OCI-LY3 (cell line): ENCODE results near the gene MYBPC3.

Experiments used
- EZH2phosphoT487 ChIP-seq: fragments of 200-600 bp; shearing (Covaris generic); IDR thresholded peaks from 2 replicates; pipeline ENCODE4 v1.6.1; 2018; ENCODE audit warnings: antibody characterized with exemption, mixed run types, low read depth
- TF ChIP-seq, protein P1 (sequence below): fragments of 200-600, 300-600 bp; sonication (generic); IDR thresholded peaks from 2 replicates; pipeline ENCODE4 v1.5.1; 2014; ENCODE audit warnings: antibody characterized with exemption, low read length, low read depth

DNA sequence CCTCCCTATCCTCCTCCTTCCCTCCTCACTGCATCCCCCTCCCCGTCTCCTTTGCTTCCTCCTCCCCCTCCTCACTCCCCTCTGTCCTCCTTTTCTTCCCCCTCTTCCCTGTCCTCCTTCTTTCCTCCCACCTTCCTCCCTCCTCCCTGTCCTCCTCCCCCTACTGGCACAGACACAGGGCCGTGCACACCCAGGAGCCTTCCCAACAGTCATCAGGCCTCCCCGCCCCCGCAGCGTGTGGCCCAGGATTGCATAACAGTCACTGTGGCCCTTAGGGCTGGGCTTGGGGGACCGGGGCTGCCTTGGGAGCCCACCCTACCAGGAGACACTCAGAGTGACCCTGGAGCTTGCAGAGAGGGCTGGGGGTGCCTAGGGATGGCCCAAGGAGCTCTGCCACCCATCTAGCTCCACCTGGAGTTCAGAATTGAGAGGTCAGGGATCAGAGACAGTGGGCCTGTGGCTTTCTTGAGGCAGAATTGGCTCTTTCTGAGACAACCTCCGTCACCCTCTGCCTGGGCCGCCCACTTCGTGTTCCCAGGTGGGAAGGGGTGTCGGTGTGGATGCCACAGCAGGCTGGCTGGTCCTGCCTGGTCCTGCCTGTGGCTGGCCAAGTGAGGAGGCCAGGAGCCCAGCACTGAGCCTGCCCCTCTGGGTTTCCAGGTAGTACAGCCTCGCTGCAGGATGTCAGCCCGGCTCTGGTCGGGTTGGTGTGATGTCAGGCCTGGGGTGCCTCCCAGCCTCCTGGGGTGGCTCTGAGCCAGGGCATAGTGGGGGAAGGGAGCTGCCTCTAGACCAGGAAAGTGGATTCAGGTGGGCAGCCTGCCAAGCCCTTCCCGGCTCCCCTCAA is 24.2 kb upstream of the MYBPC3 start:
- TF ChIP-seq, protein P1, sequence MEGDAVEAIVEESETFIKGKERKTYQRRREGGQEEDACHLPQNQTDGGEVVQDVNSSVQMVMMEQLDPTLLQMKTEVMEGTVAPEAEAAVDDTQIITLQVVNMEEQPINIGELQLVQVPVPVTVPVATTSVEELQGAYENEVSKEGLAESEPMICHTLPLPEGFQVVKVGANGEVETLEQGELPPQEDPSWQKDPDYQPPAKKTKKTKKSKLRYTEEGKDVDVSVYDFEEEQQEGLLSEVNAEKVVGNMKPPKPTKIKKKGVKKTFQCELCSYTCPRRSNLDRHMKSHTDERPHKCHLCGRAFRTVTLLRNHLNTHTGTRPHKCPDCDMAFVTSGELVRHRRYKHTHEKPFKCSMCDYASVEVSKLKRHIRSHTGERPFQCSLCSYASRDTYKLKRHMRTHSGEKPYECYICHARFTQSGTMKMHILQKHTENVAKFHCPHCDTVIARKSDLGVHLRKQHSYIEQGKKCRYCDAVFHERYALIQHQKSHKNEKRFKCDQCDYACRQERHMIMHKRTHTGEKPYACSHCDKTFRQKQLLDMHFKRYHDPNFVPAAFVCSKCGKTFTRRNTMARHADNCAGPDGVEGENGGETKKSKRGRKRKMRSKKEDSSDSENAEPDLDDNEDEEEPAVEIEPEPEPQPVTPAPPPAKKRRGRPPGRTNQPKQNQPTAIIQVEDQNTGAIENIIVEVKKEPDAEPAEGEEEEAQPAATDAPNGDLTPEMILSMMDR = peak; percentile 12; the same call in 1 of the 2 replicates
- TF ChIP-seq EZH2phosphoT487 = no peak
